Body of pancreas (tissue), 4 donors: ENCODE measurements around the gene ETFA.

ENCODE experiments used
- CTCF ChIP-seq, 7 experiments: fragments of 450-650 bp in 4 of 7; fragments of 200-600 bp in 3 of 7; sonication (generic) in 3 of 7; IDR thresholded peaks; one replicate each; pipeline ENCODE4 v1.5.1; 2016 to 2019; ENCODE audit warnings: antibody characterized with exemption in 7 of 7
- POLR2A ChIP-seq, 3 donors: fragments of 450-650 bp; IDR thresholded peaks; one replicate each; pipeline ENCODE4 v1.6.1; 2016; ENCODE audit warnings: antibody characterized with exemption in 3 of 3, mild to moderate bottlenecking in 2 of 3

DNA sequence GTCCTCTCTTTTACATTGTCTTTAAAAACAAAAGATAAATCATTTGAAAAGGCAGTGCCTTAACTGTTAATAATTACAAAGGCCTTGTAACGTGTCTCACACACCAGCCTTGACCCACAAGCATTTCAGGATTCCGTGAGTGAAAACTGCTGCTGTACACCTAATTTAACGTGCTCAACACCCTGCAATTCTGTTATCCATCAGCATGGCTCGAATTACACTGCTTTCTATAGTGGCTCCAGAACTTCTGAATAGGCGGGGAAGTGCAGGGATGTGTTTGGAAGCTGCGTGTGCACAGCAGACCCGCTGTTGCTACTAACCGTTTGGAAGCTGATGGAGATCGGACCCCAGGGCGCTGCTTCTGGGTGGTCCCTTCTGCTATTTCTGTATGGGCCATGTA lies 9.9 kb upstream of the ETFA start:
- TF ChIP-seq CTCF (IDR thresholded peaks at IDR 0.05) (no peak), POLR2A (IDR thresholded peaks at IDR 0.05) (no peak)
